Measurements from ENCODE around the gene TANC1. TPM values are rescaled to one million over a fixed set of nuclear protein-coding genes. Genes with fewer than 3 reads are reported as not detected.

Gene TANC1
- total and polyA plus RNA-seq, 4 experiments from 2014 or later: 0.35 to 0.79 (median 0.50) TPM; not detected in 1

DNA sequence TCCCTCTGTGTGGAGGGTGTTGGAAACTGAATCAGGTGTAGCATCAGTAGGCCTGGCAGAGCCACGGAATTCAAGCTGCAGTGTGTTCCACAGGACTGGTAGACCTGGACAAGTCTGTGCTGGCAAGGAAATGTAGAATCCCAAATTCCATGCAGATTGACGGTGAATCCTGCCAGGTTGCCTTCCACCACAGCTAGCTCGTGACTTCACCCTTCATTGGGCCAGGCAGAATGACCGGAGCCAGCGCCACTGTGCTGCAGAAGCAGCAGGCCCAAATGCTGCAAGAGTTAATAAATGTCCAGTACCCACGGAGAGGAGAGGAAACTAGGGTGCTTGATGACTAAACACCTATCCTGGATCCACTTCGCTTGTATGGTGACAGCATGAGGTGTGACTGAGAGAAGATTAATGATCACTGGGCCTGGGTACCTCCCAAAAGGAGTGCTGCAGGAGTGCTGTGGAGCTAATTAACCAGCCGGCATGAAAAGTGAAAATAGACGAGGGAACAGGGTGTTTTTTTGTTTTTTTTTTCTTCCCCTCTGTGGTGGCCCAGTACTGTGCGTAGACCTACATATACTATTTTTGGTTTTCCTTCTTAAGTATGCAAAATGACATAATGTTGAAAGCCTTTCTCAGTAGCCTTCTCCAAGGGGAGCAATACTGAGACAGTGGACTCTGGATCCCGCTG lies 122.2 kb downstream of the TANC1 start:
- H3K4me1 ChIP-seq (ENCODE audit: insufficient read depth, low read length): peaks cover 42% of the 10 kb centered on the region
- Mint-ChIP-seq H3K4me3 (peak overlapping the region in 6 of 8 donors; percentile 41 to 63 (median 60)), H3K4me1 (peaks cover 23 to 74% (median 39%) of the 10 kb centered on the region in 4 donors), H3K27ac (peak overlapping the region in 6 of 7 donors; percentile 6 to 88 (median 68)), H3K36me3 (no peaks in the 10 kb centered on the region), H3K27me3 (no peaks in the 10 kb centered on the region), H3K9me3 (peaks cover 0 to 1% (median under 1%) of the 10 kb centered on the region in 8 donors)
- no peaks in the 10 kb centered on the region for H3K9me3 ChIP-seq (ENCODE audit: control insufficient read depth in 1 of 2, low read length in 2 of 2)
- intact Hi-C loops (cut with micrococcal nuclease): loop anchor here (10.0 kb wide), 1 partner anchor 126 kb away; the partner anchor contains the start of gene TANC1
- ChIA-PET CTCF (ENCODE audit: partially characterized antibody) (interaction anchor here (1.1 kb wide), 2 partner anchors 28 to 56 kb away, joined by 3 to 4 read pairs; no protein-coding TSS in a partner anchor), POLR2A (ENCODE audit: partially characterized antibody) (interaction anchor here (0.6 kb wide), 1 partner anchor 40 kb away, joined by 3 read pairs; no protein-coding TSS in a partner anchor)
- H3K27ac ChIP-seq (ENCODE audit: low read depth, low read length): no peak overlapping the region
- H3K27me3 ChIP-seq (ENCODE audit: insufficient read depth, low read length): no peaks in the 10 kb centered on the region
- no peaks in the 10 kb centered on the region for H3K36me3 ChIP-seq (ENCODE audit: insufficient read depth, low read length)
- DNase-seq: peak in 1 of 5 donors; percentile 7
- H3K4me3 ChIP-seq (ENCODE audit: low read length in 2 of 2): no peak overlapping the region

DNA sequence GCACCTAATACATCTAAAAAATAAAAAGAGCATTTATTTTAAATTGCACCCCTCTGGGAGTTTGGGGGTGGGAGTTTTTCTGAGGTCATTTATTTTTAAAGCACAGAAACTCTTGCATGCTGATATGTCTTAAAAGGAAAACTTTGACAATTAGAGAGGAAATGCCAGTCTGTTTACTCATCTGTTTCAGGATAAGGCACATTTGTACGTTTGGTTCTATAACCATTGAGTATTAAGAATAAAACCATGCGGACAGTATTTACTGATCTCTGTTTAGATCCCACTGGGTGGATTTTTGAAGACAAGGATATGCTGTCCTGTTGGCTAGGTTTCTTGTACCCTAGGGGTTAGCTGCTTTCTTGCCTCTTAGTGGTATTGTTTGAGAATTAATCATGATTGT lies 122.9 kb downstream of the TANC1 start:
- Mint-ChIP-seq H3K27ac (peak overlapping the region; percentile 6 to 88 (median 63)), H3K4me3 (peak overlapping the region in 7 of 8 donors; percentile 7 to 61 (median 50)), H3K36me3 (peaks cover 0 to under 1% of the 10 kb centered on the region in 2 donors), H3K9me3 (peaks cover 0 to 8% (median 6%) of the 10 kb centered on the region in 8 donors), H3K27me3 (no peaks in the 10 kb centered on the region), H3K4me1 (peaks cover 23 to 68% (median 41%) of the 10 kb centered on the region in 4 donors)
- no peak for DNase-seq
- H3K36me3 ChIP-seq (ENCODE audit: insufficient read depth, low read length): no peaks in the 10 kb centered on the region
- peaks cover 42% of the 10 kb centered on the region for H3K4me1 ChIP-seq (ENCODE audit: insufficient read depth, low read length)
- no peak overlapping the region for H3K27ac ChIP-seq (ENCODE audit: low read depth, low read length)
- CTCF ChIA-PET (ENCODE audit: partially characterized antibody): interaction anchor here (2.7 kb wide), 1 partner anchor 27 kb away, joined by 20 read pairs; no protein-coding TSS in a partner anchor
- no peaks in the 10 kb centered on the region for H3K9me3 ChIP-seq (ENCODE audit: control insufficient read depth in 1 of 2, low read length in 2 of 2)
- H3K27me3 ChIP-seq (ENCODE audit: insufficient read depth, low read length): no peaks in the 10 kb centered on the region
- H3K4me3 ChIP-seq (ENCODE audit: low read length in 2 of 2): no peak overlapping the region
- intact Hi-C loops (cut with micrococcal nuclease): loop anchor here (10.0 kb wide), 1 partner anchor 127 kb away; the partner anchor contains the start of gene TANC1
- POLR2A ChIA-PET (ENCODE audit: partially characterized antibody): no interaction called here

- Mint-ChIP-seq H3K9me3 (peaks cover 0 to 14% (median 11%) of the 10 kb centered on the region in 8 donors), H3K4me1 (peaks cover 23 to 64% (median 39%) of the 10 kb centered on the region in 4 donors), H3K36me3 (peaks cover 0 to 4% of the 10 kb centered on the region in 2 donors), H3K4me3 (peak overlapping the region in 7 of 8 donors; percentile 7 to 61 (median 44)), H3K27me3 (no peaks in the 10 kb centered on the region), H3K27ac (peak overlapping the region; percentile 6 to 88 (median 48))
- CTCF ChIA-PET (ENCODE audit: partially characterized antibody): interaction anchor here (2.7 kb wide), 1 partner anchor 26 kb away, joined by 20 read pairs; no protein-coding TSS in a partner anchor
- intact Hi-C loops (cut with micrococcal nuclease): loop anchor here (10.0 kb wide), 1 partner anchor 127 kb away; the partner anchor contains the start of gene TANC1
- POLR2A ChIA-PET (ENCODE audit: partially characterized antibody): interaction anchor here (0.6 kb wide), 1 partner anchor 185 kb away, joined by 3 read pairs; no protein-coding TSS in a partner anchor
- H3K4me1 ChIP-seq (ENCODE audit: insufficient read depth, low read length): peaks cover 42% of the 10 kb centered on the region
- DNase-seq: peak in 4 of 5 donors; percentile 29 to 58 (median 48)
- no peaks in the 10 kb centered on the region for H3K36me3 ChIP-seq (ENCODE audit: insufficient read depth, low read length)
- H3K9me3 ChIP-seq (ENCODE audit: control insufficient read depth in 1 of 2, low read length in 2 of 2): no peaks in the 10 kb centered on the region
- H3K4me3 ChIP-seq (ENCODE audit: low read length in 2 of 2): no peak overlapping the region
- H3K27ac ChIP-seq (ENCODE audit: low read depth, low read length): no peak overlapping the region
- no peaks in the 10 kb centered on the region for H3K27me3 ChIP-seq (ENCODE audit: insufficient read depth, low read length)
Measured at GRCh38 chr2:159091976-159092375, 123.5 kb downstream of the TANC1 start.

DNA sequence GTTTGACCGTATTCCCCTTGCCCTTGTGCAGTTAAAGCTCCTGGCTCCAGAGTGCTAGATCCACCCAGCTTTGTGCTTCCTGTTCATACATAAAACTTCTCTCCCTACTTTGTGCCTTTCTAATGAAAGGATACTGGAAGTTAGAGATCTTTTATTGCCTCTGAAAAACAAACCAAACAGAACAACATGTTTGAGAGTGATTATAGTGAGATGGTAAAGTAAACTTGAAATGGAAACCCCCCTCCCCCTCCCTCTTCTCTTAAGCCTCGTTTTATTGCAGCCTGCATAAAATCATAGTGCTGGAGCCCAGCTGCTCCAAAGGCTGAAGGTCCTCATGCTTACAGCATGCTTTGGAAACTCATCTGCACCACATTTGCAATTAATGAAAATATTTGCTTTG lies 125.1 kb downstream of the TANC1 start:
- Mint-ChIP-seq H3K4me1 (peaks cover 23 to 56% (median 36%) of the 10 kb centered on the region in 4 donors), H3K27ac (peak overlapping the region in 6 of 7 donors; percentile 6 to 61 (median 32)), H3K9me3 (peaks cover 0 to 16% (median 12%) of the 10 kb centered on the region in 8 donors), H3K36me3 (peaks cover 0 to 4% of the 10 kb centered on the region in 2 donors), H3K4me3 (peak overlapping the region in 4 of 8 donors; percentile 2 to 54 (median 10)), H3K27me3 (no peaks in the 10 kb centered on the region)
- Histone ChIP-seq H3K27ac (ENCODE audit: low read depth, low read length) (no peak overlapping the region), H3K36me3 (ENCODE audit: insufficient read depth, low read length) (no peaks in the 10 kb centered on the region), H3K4me1 (ENCODE audit: insufficient read depth, low read length) (peaks cover 42% of the 10 kb centered on the region), H3K9me3 (ENCODE audit: control insufficient read depth in 1 of 2, low read length in 2 of 2) (no peaks in the 10 kb centered on the region), H3K4me3 (ENCODE audit: low read length in 2 of 2) (no peak overlapping the region), H3K27me3 (ENCODE audit: insufficient read depth, low read length) (no peaks in the 10 kb centered on the region)
- intact Hi-C loops (cut with micrococcal nuclease): loop anchor here (10.0 kb wide), 1 partner anchor 129 kb away; the partner anchor contains the start of gene TANC1
- no peak for DNase-seq
- ChIA-PET CTCF (ENCODE audit: partially characterized antibody) (interaction anchor here (0.9 to 2.7 kb wide), 2 partner anchors 22 to 25 kb away, joined by 4 to 20 read pairs; no protein-coding TSS in a partner anchor), POLR2A (ENCODE audit: partially characterized antibody) (no interaction called here)

GRCh38 chr2:159094173-159094737 lies 125.8 kb downstream of the TANC1 start:
- H3K36me3 Mint-ChIP-seq: peaks cover 0 to 4% of the 10 kb centered on the region in 2 donors
- CTCF ChIA-PET (ENCODE audit: partially characterized antibody): interaction anchor here (0.8 to 2.2 kb wide), 2 partner anchors 20 to 25 kb away, joined by 3 to 5 read pairs; no protein-coding TSS in a partner anchor
- Histone ChIP-seq H3K27ac (ENCODE audit: low read depth, low read length) (no peak overlapping the region), H3K27me3 (ENCODE audit: insufficient read depth, low read length) (no peaks in the 10 kb centered on the region), H3K4me3 (ENCODE audit: low read length in 2 of 2) (no peak overlapping the region), H3K36me3 (ENCODE audit: insufficient read depth, low read length) (no peaks in the 10 kb centered on the region), H3K4me1 (ENCODE audit: insufficient read depth, low read length) (peaks cover 46% of the 10 kb centered on the region), H3K9me3 (ENCODE audit: control insufficient read depth in 1 of 2, low read length in 2 of 2) (no peaks in the 10 kb centered on the region)
- POLR2A ChIA-PET (ENCODE audit: partially characterized antibody): no interaction called here
- peaks cover 23 to 53% (median 36%) of the 10 kb centered on the region in 4 donors for H3K4me1 Mint-ChIP-seq
- peaks cover 0 to 16% (median 12%) of the 10 kb centered on the region in 8 donors for H3K9me3 Mint-ChIP-seq
- H3K4me3 Mint-ChIP-seq: peak overlapping the region in 2 of 8 donors; percentile 5 to 22
- peak overlapping the region in 4 of 7 donors; percentile 41 to 85 (median 67) for H3K27ac Mint-ChIP-seq
- no peaks in the 10 kb centered on the region for H3K27me3 Mint-ChIP-seq
- DNase-seq: no peak
- intact Hi-C loops (cut with micrococcal nuclease): loop anchor here (10.0 kb wide), 1 partner anchor 129 kb away; the partner anchor contains the start of gene TANC1

- no peaks in the 10 kb centered on the region for H3K36me3 ChIP-seq (ENCODE audit: insufficient read depth, low read length)
- H3K36me3 Mint-ChIP-seq: peaks cover 0 to 4% of the 10 kb centered on the region in 2 donors
- no peaks in the 10 kb centered on the region for H3K27me3 Mint-ChIP-seq
- no peaks in the 10 kb centered on the region for H3K9me3 ChIP-seq (ENCODE audit: control insufficient read depth in 1 of 2, low read length in 2 of 2)
- peaks cover 0 to 16% (median 12%) of the 10 kb centered on the region in 8 donors for H3K9me3 Mint-ChIP-seq
- DNase-seq: no peak
- no peaks in the 10 kb centered on the region for H3K27me3 ChIP-seq (ENCODE audit: insufficient read depth, low read length)
- CTCF ChIA-PET (ENCODE audit: partially characterized antibody): interaction anchor here (2.2 kb wide), 1 partner anchor 23 kb away, joined by 5 read pairs; no protein-coding TSS in a partner anchor
- H3K27ac Mint-ChIP-seq: peak overlapping the region in 5 of 7 donors; percentile 1 to 64 (median 13)
- H3K4me1 ChIP-seq (ENCODE audit: insufficient read depth, low read length): peaks cover 39% of the 10 kb centered on the region
- POLR2A ChIA-PET (ENCODE audit: partially characterized antibody): no interaction called here
- intact Hi-C loops (cut with micrococcal nuclease): loop anchor here (10.0 kb wide), 1 partner anchor 131 kb away; the partner anchor contains the start of gene TANC1
- peaks cover 20 to 37% (median 29%) of the 10 kb centered on the region in 4 donors for H3K4me1 Mint-ChIP-seq
- H3K4me3 Mint-ChIP-seq: no peak overlapping the region
- H3K4me3 ChIP-seq (ENCODE audit: low read length in 2 of 2): no peak overlapping the region
- H3K27ac ChIP-seq (ENCODE audit: low read depth, low read length): no peak overlapping the region
Measured at GRCh38 chr2:159095813-159096212, 127.4 kb downstream of the TANC1 start.

All from CD4-positive, alpha-beta memory T cell (primary cell).